Mesendoderm (in vitro differentiated cells): ENCODE measurements around the gene ATP12A. TPM values are rescaled to one million over a fixed set of nuclear protein-coding genes. Genes with fewer than 3 reads are reported as not detected.

ENCODE experiments used
- DNase-seq: peaks from one replicate; pipeline ENCODE4 v3.0.0; 2013
- H2AK5ac ChIP-seq: 2 replicates; pipeline ENCODE4 v1.6.1; 2013; ENCODE audit warnings: low read length, inconsistent platforms
- H2BK120ac ChIP-seq: 2 replicates; pipeline ENCODE4 v1.6.1; 2013; ENCODE audit warnings: low read depth, mild to moderate bottlenecking, low read length, moderate library complexity, mixed read lengths
- H2BK15ac ChIP-seq: replicated peaks from 2 replicates; pipeline ENCODE4 v1.6.1; 2013; ENCODE audit warnings: low read depth, mild to moderate bottlenecking, moderate library complexity
- H2BK5ac ChIP-seq: 2 replicates; pipeline ENCODE4 v1.6.1; 2013; ENCODE audit warnings: low read length, inconsistent platforms
- H3K18ac ChIP-seq: 2 replicates; pipeline ENCODE4 v1.6.1; 2013; ENCODE audit warnings: mild to moderate bottlenecking, low read length, mixed read lengths
- H3K23ac ChIP-seq: one replicate; pipeline ENCODE4 v1.6.1; 2013; ENCODE audit warnings: low read length
- H3K27ac ChIP-seq: 2 replicates; pipeline ENCODE4 v1.5.1; 2013; ENCODE audit warnings: low read depth, mild to moderate bottlenecking, inconsistent platforms, low read length, moderate library complexity
- H3K27me3 ChIP-seq: 2 replicates; pipeline ENCODE4 v1.6.1; 2013; ENCODE audit warnings: low read length, control low read depth, mild to moderate bottlenecking, inconsistent platforms; ENCODE audit not compliant: insufficient read depth, poor library complexity
- H3K36me3 ChIP-seq: 2 replicates; pipeline ENCODE4 v1.6.1; 2013; ENCODE audit warnings: low read length, inconsistent platforms; ENCODE audit not compliant: control insufficient read depth, insufficient read depth
- H3K4ac ChIP-seq: one replicate; pipeline ENCODE4 v1.6.1; 2013; ENCODE audit warnings: low read depth, mild to moderate bottlenecking, low read length, moderate library complexity
- H3K4me1 ChIP-seq: 2 replicates; pipeline ENCODE4 v1.6.1; 2013; ENCODE audit warnings: low read depth, low read length, inconsistent platforms; ENCODE audit not compliant: control insufficient read depth
- H3K4me2 ChIP-seq: 2 replicates; pipeline ENCODE4 v1.6.1; 2013; ENCODE audit warnings: low read length
- H3K4me3 ChIP-seq: 2 replicates; pipeline ENCODE4 v1.5.1; 2013; ENCODE audit warnings: mild to moderate bottlenecking, low read length
- H3K56ac ChIP-seq: one replicate; pipeline ENCODE4 v1.6.1; 2013; ENCODE audit warnings: low read length
- H3K79me1 ChIP-seq: 2 replicates; pipeline ENCODE4 v1.6.1; 2013; ENCODE audit warnings: low read length, inconsistent platforms
- H3K79me2 ChIP-seq: 2 replicates; pipeline ENCODE4 v1.6.1; 2013; ENCODE audit warnings: mild to moderate bottlenecking, low read length; ENCODE audit not compliant: control insufficient read depth, insufficient read depth
- H3K9ac ChIP-seq: 2 replicates; pipeline ENCODE4 v1.6.1; 2013; ENCODE audit warnings: low read length, inconsistent platforms
- H4K5ac ChIP-seq: one replicate; pipeline ENCODE4 v1.6.1; 2013; ENCODE audit warnings: low read length
- H4K8ac ChIP-seq: one replicate; pipeline ENCODE4 v1.6.1; 2013; ENCODE audit warnings: low read depth, mild to moderate bottlenecking, control low read depth, low read length, moderate library complexity
- WGBS: extraction: QIAGEN DNeasy Blood & Tissue Kit; methylation state at CpG from one replicate; pipeline ENCODE4 v1.1.7; 2013; ENCODE audit warnings: low lambda C conversion rate, missing lambda C conversion rate; ENCODE audit not compliant: insufficient coverage; ENCODE audit errors: extremely low coverage; 5-methylcytosine and 5-hydroxymethylcytosine counted together
- polyA plus RNA-seq, 2 experiments: library from polyadenylated mRNA; stranded (reverse); fragments of 200-250 nt; gene quantifications; one replicate each; pipeline ENCODE4 v1.2.3, GENCODE V29; 2013

Gene ATP12A
- polyA plus RNA-seq (2013, experiment 1 of 2): 6.7 TPM
- 5.8 TPM for polyA plus RNA-seq (2013, experiment 2 of 2)

DNA sequence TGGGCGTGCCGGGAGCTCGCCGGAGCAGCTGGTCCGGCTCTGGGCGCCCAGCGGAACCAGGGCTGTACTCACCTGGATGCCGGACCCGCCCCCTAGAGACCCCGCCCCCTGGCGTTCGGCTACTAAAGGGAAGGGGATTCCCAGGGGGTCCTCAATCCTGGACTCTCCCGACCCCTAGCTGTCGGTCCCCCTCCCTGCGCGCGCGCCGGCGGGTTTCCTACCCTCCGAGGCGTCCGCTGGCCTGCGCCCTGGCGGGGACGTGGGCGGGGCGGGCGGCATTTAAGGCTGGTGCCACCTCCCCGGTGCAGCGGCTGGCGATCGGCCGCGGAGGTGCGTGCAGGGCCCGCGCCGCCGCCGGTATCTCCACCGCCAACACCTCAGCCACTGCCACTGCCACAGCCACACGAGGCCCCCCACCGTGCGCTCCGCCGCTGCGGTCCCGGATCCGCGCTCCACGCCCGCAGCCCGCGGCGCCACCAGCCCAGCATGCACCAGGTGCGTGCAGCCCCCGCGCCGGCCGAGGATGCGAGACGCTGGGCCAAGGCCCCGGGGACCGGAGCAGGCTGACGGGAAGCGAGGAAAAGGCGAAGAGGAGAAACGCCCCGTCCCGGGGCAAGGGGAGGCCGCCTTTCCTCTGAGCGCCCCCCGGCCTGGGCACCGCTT, at the start of gene ATP12A:
TSS of gene ATP12A (plus strand) at position 151 of the 663 bp plus-strand sequence. CDS start at position 487, 336 bp downstream.
- H3K79me2 ChIP-seq: peaks cover 7% of the 10 kb centered on the region
- no peak within 1 kb of the TSS for H2AK5ac ChIP-seq
- H3K4me3 ChIP-seq: peak within 1 kb of the TSS; percentile 66
- peaks cover 9% of the 10 kb centered on the region for H3K79me1 ChIP-seq
- H3K27ac ChIP-seq: no peak within 1 kb of the TSS
- no CpG with 5 or more reads among the region's 75 CpGs for WGBS
- H3K9ac ChIP-seq: peak within 1 kb of the TSS; percentile 86
- no peak within 1 kb of the TSS for H2BK120ac ChIP-seq
- no peak within 1 kb of the TSS for H4K8ac ChIP-seq
- H3K4me2 ChIP-seq: peak within 1 kb of the TSS; percentile 77
- peak; percentile 85 for DNase-seq
- no peak within 1 kb of the TSS for H2BK5ac ChIP-seq
- no peaks in the 10 kb centered on the region for H3K27me3 ChIP-seq
- H3K4ac ChIP-seq: no peak within 1 kb of the TSS
- H3K4me1 ChIP-seq: peaks cover 22% of the 10 kb centered on the region
- no peak within 1 kb of the TSS for H2BK15ac ChIP-seq
- peak within 1 kb of the TSS; percentile 64 for H3K18ac ChIP-seq
- H4K5ac ChIP-seq: no peak within 1 kb of the TSS
- H3K36me3 ChIP-seq: no peaks in the 10 kb centered on the region
- H3K23ac ChIP-seq: peak within 1 kb of the TSS; percentile 90
- peak within 1 kb of the TSS; percentile 94 for H3K56ac ChIP-seq

DNA sequence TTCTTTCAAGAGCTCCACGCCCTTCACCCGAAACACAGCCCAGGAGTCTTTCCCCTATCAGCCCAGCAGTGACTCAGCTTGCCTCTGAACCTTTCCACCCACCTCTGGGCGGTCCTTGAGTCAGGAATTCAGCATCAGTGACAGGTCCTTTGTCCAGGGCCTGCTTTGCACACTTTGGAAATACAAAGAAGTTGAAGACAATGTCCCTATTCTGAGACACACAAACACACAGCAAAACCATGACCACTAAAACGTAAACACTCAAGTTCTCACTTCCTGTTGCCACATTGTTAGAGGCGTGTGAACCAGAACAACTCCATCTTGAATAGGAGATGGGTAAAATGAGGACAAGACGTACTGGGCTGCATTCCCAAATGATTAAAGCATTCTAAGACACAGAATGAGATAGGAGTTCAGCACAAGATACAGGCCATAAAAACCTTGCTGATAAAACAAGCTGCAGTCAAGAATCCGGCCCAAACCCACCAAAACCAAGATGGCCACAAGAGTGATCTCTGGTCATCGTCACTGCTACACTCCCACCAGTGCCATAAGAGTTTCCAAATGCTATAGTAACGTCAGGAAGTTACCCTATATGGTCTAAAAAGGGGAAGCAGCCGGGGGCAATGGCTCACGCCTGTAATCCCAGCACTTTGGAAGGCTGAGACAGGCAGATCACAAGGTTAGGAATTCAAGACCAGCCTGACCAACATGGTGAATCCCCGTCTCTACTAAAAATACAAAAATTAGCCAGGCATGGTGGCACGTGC, 49.2 kb upstream of the ATP12A start:
- Histone ChIP-seq H2BK15ac (no peak overlapping the region), H3K9ac (no peak overlapping the region), H2AK5ac (no peak overlapping the region), H4K8ac (no peak overlapping the region), H2BK120ac (no peak overlapping the region), H3K36me3 (no peaks in the 10 kb centered on the region), H3K4me3 (no peak overlapping the region), H2BK5ac (no peak overlapping the region), H3K27me3 (no peaks in the 10 kb centered on the region), H3K4me2 (no peak overlapping the region), H3K79me1 (no peaks in the 10 kb centered on the region), H3K4ac (no peak overlapping the region), H3K56ac (no peak overlapping the region), H3K79me2 (no peaks in the 10 kb centered on the region), H3K18ac (no peak overlapping the region), H3K4me1 (no peaks in the 10 kb centered on the region), H4K5ac (no peak overlapping the region), H3K27ac (no peak overlapping the region), H3K23ac (no peak overlapping the region)
- DNase-seq: no peak
- no CpG with 5 or more reads among the region's 13 CpGs for WGBS

DNA sequence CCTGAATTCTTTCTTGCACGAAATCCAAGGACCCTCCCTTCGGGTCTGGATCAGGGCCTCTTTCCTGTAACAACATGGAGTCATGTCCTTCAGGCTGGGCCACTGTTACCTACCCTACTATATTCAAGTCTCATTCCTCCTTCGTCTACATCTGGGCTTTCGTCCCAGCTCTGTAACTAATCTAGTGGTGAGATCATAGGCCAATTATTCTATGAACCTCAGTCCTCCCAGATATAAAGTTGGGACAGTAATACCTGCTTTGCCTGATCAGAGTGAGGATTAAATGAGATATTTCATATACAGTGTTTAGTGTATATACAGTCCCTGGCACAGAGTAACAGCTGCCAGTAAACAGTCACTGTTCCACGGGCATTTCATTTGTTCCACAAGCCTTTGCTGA, 48.3 kb upstream of the ATP12A start:
- Histone ChIP-seq H4K5ac (no peak overlapping the region), H3K56ac (no peak overlapping the region), H3K4me3 (no peak overlapping the region), H3K27ac (no peak overlapping the region), H2AK5ac (no peak overlapping the region), H3K4me1 (no peaks in the 10 kb centered on the region), H3K9ac (no peak overlapping the region), H2BK120ac (no peak overlapping the region), H3K18ac (no peak overlapping the region), H3K23ac (no peak overlapping the region), H3K79me2 (no peaks in the 10 kb centered on the region), H2BK15ac (no peak overlapping the region), H3K4me2 (no peak overlapping the region), H3K27me3 (no peaks in the 10 kb centered on the region), H3K36me3 (no peaks in the 10 kb centered on the region), H4K8ac (no peak overlapping the region), H3K4ac (no peak overlapping the region), H2BK5ac (no peak overlapping the region), H3K79me1 (no peaks in the 10 kb centered on the region)
- no CpG with 5 or more reads among the region's 5 CpGs for WGBS
- no peak for DNase-seq

DNA sequence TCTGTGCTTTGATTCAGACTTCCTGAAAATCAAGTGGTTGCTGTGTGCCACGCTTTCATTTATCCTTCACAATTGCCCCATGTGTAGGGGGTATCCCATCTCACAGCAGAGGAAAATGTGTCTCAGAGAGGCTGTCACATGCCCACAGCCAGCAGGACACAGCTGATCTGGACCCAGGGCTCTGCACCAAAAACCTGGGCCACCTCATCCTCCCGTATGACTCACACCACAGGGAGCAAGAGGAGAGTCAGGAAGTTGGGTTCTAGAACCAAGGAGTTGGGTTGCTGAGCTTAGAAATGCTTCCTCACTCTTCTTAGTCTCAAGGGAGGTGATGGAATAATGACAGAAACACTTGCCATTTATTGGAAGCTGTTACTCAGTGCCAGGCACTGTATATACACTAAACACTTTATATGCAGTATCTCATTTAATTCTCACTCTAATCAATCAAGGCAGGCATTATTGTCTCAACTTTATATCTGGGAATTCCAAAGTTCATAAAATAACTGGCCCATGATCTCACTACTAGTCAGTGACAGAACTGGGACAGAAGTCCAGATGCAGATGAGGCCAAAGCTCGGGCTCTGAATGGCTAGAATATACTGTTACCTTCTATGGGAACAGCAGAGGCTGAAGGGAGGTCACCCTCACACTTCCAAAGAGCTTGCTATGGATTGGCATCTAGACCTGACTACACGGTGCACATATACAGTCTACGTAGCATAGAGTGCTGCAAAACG, 47.7 kb upstream of the ATP12A start:
- no peak overlapping the region for H2BK120ac ChIP-seq
- H3K4ac ChIP-seq: no peak overlapping the region
- DNase-seq: no peak
- H3K4me3 ChIP-seq: no peak overlapping the region
- H2BK5ac ChIP-seq: no peak overlapping the region
- no peak overlapping the region for H2BK15ac ChIP-seq
- no peaks in the 10 kb centered on the region for H3K4me1 ChIP-seq
- no CpG with 5 or more reads among the region's 6 CpGs for WGBS
- H3K27me3 ChIP-seq: no peaks in the 10 kb centered on the region
- H3K79me1 ChIP-seq: no peaks in the 10 kb centered on the region
- H2AK5ac ChIP-seq: no peak overlapping the region
- H3K56ac ChIP-seq: no peak overlapping the region
- no peaks in the 10 kb centered on the region for H3K36me3 ChIP-seq
- no peak overlapping the region for H3K18ac ChIP-seq
- H3K4me2 ChIP-seq: no peak overlapping the region
- H3K23ac ChIP-seq: no peak overlapping the region
- H4K8ac ChIP-seq: no peak overlapping the region
- H3K9ac ChIP-seq: no peak overlapping the region
- no peaks in the 10 kb centered on the region for H3K79me2 ChIP-seq
- no peak overlapping the region for H4K5ac ChIP-seq
- no peak overlapping the region for H3K27ac ChIP-seq

DNA sequence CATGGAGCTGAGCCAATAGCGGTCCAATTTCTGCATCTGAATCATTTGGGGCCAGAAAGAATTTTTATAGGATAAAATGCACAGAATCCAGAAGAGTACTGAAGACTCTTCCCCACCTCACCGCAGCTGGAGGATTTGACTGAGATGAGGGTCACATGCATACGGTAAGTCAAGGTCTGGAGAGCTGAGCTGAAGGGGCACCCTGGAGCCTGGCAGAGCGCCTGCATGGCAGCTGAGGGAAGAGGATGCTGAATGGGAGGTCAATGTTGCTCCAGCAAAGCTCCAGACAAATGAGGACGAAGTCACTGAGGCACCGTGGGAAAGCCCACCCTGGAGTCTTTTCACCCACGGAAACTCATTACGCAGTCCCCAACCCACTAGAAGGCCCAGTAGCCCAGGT, 43.4 kb upstream of the ATP12A start:
- no peaks in the 10 kb centered on the region for H3K79me2 ChIP-seq
- H2BK5ac ChIP-seq: no peak overlapping the region
- H3K9ac ChIP-seq: no peak overlapping the region
- no peak overlapping the region for H3K56ac ChIP-seq
- no peaks in the 10 kb centered on the region for H3K27me3 ChIP-seq
- H2BK15ac ChIP-seq: no peak overlapping the region
- no peak overlapping the region for H3K18ac ChIP-seq
- WGBS: no CpG with 5 or more reads among the region's 8 CpGs
- H3K4ac ChIP-seq: no peak overlapping the region
- H2AK5ac ChIP-seq: no peak overlapping the region
- no peak for DNase-seq
- H3K4me3 ChIP-seq: no peak overlapping the region
- H3K4me1 ChIP-seq: no peaks in the 10 kb centered on the region
- no peak overlapping the region for H4K5ac ChIP-seq
- H3K23ac ChIP-seq: no peak overlapping the region
- H3K27ac ChIP-seq: no peak overlapping the region
- peak overlapping the region; percentile 39 for H4K8ac ChIP-seq
- no peak overlapping the region for H3K4me2 ChIP-seq
- no peak overlapping the region for H2BK120ac ChIP-seq
- H3K36me3 ChIP-seq: no peaks in the 10 kb centered on the region
- H3K79me1 ChIP-seq: no peaks in the 10 kb centered on the region
